Measurements from ENCODE around the gene NKX6-1.

Gene NKX6-1

GRCh38 chr4:84498935-84499623 lies at the start of gene NKX6-1:
Gene NKX6-1, minus strand, starts transcription at chr4:84499292. Its CDS starts 1,064 bp downstream, at chr4:84498228.
- DNase-seq (ENCODE audit: low spot score): no peak
- in situ Hi-C loops (cut with MboI; ENCODE audit: low pct_unique_long_range_greater_than_20kb, low sequenced_read_pairs, unreplicated experiment): no loop called here
- TF ChIP-seq, protein P1, sequence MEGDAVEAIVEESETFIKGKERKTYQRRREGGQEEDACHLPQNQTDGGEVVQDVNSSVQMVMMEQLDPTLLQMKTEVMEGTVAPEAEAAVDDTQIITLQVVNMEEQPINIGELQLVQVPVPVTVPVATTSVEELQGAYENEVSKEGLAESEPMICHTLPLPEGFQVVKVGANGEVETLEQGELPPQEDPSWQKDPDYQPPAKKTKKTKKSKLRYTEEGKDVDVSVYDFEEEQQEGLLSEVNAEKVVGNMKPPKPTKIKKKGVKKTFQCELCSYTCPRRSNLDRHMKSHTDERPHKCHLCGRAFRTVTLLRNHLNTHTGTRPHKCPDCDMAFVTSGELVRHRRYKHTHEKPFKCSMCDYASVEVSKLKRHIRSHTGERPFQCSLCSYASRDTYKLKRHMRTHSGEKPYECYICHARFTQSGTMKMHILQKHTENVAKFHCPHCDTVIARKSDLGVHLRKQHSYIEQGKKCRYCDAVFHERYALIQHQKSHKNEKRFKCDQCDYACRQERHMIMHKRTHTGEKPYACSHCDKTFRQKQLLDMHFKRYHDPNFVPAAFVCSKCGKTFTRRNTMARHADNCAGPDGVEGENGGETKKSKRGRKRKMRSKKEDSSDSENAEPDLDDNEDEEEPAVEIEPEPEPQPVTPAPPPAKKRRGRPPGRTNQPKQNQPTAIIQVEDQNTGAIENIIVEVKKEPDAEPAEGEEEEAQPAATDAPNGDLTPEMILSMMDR (IDR thresholded peaks at IDR 0.05; ENCODE audit: extremely low read depth, insufficient read depth, missing control alignments): no peak

- in situ Hi-C loops (cut with MboI; ENCODE audit: low pct_unique_long_range_greater_than_20kb, low sequenced_read_pairs, unreplicated experiment): no loop called here
These were observed 48.1 kb upstream of the NKX6-1 start for GRCh38 chr4:84547211-84547610.

GRCh38 chr4:84545093-84545492 lies 46.0 kb upstream of the NKX6-1 start:
- TF ChIP-seq, protein P1 (IDR thresholded peaks at IDR 0.05; ENCODE audit: extremely low read depth, insufficient read depth, missing control alignments): no peak
- in situ Hi-C loops (cut with MboI; ENCODE audit: low pct_unique_long_range_greater_than_20kb, low sequenced_read_pairs, unreplicated experiment): no loop called here
- DNase-seq (ENCODE audit: low spot score): no peak

More at GRCh38 chr4:84547211-84547610, 48.1 kb upstream of the NKX6-1 start:
- no peak for DNase-seq (ENCODE audit: low spot score)
- TF ChIP-seq, protein P1 (IDR thresholded peaks at IDR 0.05; ENCODE audit: extremely low read depth, insufficient read depth, missing control alignments): no peak

GRCh38 chr4:84535901-84536300 lies 36.8 kb upstream of the NKX6-1 start:
- TF ChIP-seq, protein P1 (IDR thresholded peaks at IDR 0.05; ENCODE audit: extremely low read depth, insufficient read depth, missing control alignments): no peak
- in situ Hi-C loops (cut with MboI; ENCODE audit: low pct_unique_long_range_greater_than_20kb, low sequenced_read_pairs, unreplicated experiment): no loop called here
- no peak for DNase-seq (ENCODE audit: low spot score)

GRCh38 chr4:84531689-84532088 lies 32.6 kb upstream of the NKX6-1 start:
- DNase-seq (ENCODE audit: low spot score): no peak
- in situ Hi-C loops (cut with MboI; ENCODE audit: low pct_unique_long_range_greater_than_20kb, low sequenced_read_pairs, unreplicated experiment): no loop called here

GRCh38 chr4:84530871-84531270 lies 31.8 kb upstream of the NKX6-1 start:
- DNase-seq (ENCODE audit: low spot score): no peak
- TF ChIP-seq, protein P1 (IDR thresholded peaks at IDR 0.05; ENCODE audit: extremely low read depth, insufficient read depth, missing control alignments): no peak
- in situ Hi-C loops (cut with MboI; ENCODE audit: low pct_unique_long_range_greater_than_20kb, low sequenced_read_pairs, unreplicated experiment): no loop called here

More at GRCh38 chr4:84531689-84532088, 32.6 kb upstream of the NKX6-1 start:
- TF ChIP-seq, protein P1 (IDR thresholded peaks at IDR 0.05; ENCODE audit: extremely low read depth, insufficient read depth, missing control alignments): no peak

Data from GM13977 (cell line).